Stimulated activated CD8-positive, alpha-beta memory T cell treated with anti-CD3 and anti-CD28 coated beads, Interleukin-12 subunit alpha, Interleukin-12 subunit beta, amount 100 ng/mL, for 4 hours (primary cell): ENCODE data around the gene MAD1L1.
"Not testable (repeated sequence)": the region's sequence is repeated elsewhere in the genome, so short reads cannot be mapped to it uniquely, and the experiment has no call there.

Experiments
- DNase-seq: peaks from one replicate; pipeline ENCODE4 v3.0.0-alpha.2; 2020; ENCODE audit warnings: low read depth

Gene MAD1L1

DNA sequence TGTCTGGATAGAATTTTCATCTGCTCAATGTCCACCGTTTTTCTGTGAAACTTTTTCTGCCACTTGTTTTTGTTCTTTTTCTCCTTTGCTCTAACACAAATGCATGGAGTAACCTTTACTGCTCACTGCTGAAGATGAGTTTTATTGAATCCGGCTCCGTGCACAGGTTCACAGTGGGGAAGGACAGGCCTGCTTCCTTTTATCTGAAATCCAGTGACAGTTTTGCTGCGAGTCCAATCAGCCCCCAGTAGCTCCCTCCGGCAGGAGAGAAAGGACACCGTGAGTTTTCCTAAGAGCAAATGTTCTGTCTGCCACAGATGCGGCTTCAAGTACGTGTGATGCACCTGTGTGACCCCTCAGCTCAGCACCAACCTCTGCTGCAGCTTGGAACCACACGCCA, 246.8 kb downstream of the MAD1L1 start:
- DNase-seq: no peak

DNA sequence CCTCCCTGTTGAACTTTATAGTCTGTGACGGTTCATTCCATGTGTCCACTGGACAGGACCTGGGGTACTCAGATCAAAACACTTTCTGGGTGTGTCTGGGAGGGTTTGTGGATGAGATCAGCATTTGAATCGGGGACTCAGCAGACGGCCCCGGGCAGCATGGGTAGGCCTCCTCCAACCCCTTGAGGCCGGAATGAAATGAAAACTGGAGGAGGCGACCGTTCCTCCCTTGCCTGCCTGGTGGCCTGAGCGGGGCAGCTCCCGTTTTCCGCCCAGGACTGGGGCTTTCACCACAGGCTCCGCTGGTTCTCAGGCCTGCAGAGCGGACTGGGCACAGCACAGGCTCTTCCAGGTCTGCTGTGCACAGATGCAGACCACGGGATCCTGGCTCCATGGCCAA, 247.7 kb downstream of the MAD1L1 start:
- no peak for DNase-seq

DNA sequence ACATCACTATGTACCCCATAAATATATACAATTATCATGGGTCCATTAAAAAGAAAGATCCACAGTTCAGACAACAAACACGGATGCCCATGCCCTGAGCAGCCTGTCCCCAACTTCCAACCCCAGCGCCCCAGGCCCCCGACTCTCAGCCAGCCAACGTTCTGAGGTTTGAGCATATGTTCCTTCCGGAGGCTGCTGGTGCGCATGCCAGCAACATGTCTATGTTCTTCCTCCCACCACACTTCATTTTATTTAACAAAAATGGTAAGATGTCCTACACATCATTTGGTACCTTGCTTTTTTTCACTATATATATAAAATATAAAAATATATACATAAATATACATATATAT, 250.9 kb downstream of the MAD1L1 start:
- DNase-seq: no peak

DNA sequence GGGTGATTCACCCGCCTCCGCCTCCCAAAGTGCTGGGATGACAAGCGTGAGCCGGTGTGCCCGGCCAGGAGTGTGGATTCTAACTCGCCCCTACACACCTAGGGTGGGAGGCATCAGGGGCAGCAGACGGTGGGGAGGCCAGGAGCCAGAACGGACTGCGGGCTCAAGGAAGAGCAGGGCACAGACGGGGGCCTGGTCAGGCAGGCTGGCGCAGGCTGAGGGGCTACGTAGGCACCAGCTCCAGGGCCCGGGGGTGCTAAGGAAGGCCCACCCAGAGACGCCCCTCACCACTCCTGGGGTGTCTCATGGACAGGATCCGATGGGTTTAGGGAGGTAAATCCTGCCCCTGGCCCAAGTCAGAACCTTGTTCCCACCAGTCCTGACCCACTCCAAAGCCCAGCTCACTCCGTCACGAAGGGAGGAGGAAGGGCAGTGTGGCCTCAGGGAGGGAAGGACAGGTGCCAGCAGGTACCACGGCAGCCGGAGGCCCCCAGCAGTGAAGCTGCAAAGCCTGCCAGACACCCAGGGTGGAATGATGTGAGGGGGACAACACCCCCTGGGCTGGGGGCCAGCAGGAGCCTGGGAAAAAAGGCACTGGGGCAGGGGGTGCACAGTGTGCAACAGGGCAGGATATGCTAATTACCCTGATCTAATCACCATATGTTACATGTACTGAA, 251.4 kb downstream of the MAD1L1 start:
- DNase-seq: no peak

DNA sequence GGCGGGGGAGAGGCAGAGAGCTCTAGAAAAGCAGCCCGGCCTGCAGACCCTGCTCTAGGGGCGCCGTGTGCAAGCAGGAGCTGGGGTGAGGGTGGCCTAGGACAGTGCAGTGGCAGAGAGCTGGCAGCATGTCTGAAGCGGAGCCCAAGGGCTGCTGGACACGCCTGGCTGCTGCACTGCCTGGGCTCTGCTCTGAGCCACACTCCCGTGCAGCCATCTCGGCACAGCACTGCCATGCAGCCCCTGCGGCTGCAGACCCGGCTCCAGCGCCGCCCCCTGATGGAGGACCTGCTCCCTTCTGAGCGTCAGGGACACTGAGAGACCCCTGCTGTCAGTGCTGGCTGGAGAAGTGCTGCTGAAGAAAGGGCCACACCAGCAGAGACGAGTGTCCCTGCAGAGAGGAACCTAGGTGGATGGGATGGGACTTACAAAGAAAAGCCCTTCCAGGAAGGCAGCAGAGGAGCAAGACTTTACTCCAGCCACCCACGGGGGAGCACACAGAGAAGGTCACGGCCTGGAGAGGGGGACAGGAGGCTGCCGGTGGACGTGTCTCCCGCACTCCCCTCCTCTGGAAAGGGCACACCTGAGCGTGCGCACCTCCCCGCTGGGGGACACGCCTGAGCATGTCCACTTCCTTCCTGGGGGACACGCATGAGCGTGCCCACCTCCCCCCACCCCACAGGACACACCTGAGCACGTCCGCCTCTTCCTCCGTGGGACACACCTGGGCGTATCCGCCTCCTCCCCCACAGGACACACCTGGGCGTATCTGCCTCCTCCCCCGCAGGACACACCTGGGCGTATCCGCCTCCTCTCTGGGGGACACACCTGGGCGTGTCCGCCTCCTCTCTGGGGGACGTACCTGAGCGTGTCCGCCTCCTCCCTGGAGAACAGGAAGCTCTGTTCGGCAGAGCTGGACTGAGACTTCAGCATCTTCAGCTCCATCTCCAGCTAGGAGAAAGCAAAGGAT, 252.9 kb downstream of the MAD1L1 start:
- DNase-seq: no peak

DNA sequence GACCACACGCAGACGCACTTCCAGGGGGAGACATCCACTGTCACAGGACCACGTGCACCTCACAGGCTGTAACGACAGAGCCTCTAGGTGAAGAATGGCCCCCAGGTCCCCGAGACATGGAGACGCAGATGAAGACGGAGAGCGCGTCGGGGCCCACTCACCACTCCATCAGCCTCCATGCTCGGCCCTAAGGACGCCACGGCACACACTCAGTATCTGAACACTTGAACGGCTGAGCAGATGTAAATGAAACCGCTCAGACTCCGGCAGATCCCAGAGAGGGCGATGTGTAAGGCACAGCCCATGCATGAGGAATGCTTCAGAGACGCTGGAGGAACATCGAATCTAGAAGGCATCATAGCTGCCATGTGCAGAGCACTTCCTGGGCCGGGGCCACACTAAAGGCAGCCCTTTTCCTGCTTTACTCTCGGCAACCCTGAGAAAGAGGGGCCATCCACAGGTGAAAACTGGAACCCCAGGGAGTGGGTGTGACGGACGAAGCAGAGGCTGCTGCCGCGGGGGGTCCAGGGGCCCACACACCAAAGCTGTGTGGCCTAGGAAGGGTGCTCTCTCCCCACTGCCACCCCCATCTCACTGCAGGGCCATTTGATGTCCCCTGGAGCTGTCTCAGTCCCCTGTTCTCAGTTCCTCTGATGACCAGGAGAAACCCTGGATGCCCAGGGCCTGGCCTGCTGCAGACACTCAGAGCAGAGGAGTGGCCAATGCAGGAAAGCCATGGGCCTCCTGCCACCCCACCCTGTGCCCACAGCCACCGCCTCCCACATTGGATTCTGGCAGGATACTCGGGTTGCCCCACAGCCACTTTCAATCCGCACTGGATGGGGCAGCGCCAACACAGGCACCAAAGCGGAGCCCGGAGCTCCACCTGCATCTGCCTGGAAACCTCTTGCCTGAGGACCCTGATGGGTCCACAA, 253.8 kb downstream of the MAD1L1 start:
- no peak for DNase-seq

DNA sequence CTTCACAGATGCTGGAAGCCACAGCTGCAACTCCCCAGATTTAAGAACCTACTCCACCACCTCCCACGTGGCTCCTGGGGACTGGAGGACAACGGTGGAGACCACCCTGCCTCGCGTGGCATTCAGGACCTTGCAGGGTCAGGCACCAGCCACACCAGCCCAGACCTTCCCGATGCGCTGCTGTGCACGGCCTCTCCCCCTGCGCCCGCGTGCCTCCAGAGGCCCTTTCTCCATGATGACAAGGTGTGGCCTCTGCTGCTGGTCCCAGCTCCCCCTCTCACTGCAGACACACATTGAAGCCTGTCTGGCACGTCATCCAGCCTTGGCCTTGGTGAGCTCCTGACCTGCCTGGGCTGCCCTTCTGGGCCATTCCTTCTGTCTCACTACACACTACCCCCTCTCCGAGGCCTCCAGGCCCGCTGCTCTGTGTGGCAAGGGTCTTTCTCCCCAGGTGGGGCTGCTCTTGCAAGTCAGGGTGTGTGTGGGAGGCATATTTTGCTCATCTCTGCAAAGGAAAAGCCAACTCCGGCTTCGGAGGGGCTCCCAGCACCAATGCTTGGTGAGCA, 254.8 kb downstream of the MAD1L1 start:
- DNase-seq: no peak

DNA sequence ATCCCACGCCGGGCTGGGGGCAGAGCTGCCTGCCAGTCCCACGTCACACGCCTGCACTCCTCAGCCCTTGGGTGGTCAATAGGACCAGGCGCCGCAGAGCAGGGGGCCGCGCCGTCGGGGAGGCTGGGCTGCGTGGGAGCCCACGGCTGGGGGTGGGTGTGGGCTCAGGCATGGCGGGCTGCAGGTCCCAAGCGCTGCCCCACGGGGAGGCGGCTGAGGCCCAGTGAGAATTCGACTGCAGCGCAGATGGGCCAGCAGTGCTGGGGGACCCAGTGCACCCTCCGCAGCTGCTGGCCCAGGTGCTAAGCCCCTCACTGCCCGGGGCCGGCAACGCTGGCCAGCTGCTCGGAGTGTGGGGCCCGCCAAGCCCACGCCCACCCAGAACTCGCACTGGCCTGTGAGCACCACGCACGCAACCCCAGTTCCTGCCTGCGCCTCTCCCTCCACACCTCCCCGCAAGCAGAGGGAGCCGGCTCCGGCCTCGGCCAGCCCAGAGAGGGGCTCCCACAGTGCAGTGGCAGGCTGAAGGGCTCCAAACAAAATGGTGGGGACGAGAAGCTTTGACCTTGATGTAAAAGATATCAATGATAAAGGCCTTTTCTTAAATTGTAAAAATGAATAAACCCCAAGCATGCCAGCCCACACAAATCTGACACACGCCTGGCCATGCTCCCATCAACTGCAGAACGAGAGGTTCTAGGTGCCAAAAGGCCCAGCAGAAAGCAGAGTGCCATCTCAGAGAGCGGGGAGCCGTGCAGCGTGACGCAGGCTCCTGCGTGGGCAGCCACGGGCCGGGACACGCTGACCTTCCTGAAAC, 255.5 kb downstream of the MAD1L1 start:
- no peak for DNase-seq

DNA sequence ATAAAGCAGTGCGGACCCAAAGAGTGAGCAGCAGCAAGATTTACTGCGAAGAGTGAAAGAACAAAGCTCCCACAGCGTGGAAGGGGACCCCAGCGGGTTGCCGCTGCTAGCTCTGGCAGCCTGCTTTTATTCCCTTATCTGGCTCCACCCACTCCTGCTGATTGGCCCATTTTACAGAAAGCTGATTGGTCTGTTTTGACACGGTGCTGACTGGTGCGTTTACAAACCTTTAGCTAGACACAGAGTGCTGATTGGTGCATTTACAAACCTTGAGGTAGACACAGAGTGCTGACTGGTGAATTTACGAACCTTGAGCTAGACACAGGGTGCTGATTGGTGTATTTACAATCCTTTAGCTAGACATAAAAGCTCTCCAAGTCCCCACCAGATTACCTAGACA, 256.2 kb downstream of the MAD1L1 start:
- DNase-seq: not testable (repeated sequence)

DNA sequence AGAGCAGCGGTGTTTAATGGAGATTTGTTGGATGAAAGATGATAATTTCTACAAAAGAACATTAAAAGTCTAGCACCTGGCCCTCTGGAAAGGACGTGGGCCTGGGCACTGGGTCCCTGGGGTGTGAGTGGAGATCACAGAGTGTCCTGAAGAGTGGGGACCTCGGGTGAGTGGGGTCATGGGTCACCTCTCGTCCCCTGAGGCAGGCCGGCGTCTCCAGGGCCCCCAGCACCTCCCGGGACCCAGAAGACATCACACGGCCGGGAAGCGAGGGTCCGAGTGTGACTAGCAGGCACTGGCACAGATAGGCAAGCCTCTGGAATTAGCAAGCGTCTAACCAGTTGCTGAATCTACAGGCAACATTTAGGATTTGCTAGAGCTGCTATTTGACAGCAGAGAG, 257.2 kb downstream of the MAD1L1 start:
- no peak for DNase-seq

DNA sequence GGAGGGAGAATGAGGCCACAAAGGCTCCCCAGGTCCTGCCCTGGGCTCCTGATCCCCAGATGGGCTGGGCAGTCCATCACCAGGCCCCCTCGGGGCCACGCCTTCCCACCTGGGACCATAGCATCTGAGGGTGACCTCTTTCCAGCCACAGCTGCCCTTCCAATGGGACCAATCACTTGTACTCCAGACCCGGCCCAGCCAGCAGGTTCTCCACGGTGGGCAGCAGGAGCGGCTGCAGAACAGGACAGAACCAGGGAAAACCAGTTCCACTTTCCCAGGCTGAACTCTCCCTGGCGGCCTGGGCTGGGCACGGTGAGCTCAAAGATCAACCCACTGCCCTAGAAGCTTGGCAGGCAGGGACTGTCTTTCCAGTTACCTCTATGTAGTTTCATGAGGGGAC, 257.6 kb downstream of the MAD1L1 start:
- DNase-seq: no peak

DNA sequence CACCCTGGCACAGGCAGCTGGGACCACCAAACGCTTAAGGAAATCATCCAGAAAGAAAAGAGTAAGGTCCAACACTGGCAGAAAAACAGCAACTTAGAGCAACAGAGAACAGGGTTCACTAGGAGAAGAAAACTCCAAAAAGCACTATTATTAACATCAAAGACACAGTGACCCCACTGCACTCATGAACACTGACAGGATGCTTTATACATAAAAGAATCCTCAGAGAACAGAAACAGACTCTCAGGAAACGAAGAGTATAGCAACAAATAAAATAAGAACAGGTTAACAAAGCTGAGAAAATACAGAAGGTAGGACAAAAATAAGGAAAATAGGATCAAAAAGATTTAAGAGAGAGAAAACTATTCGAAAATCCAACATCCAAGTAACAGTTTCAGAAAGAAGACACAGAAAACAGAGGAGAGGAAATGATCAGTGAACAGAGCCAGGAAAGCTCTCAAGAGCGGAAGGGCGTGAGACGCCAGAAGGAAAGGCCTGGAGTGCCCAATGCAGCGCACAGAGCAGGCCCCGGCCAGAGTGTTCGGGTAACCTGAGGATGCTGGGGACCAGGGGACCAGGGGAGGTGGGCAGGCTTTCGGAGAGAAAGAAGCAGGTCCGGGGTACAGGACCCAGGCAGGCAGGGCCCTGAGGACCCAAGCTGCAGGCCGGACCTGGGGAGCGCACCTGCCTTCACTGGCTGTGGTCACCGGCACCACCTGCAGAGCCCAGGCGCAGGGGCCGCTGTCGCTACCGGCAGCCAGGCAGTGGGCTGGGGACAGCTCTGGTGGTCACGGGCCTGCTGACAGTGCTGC, 258.2 kb downstream of the MAD1L1 start:
- DNase-seq: no peak

DNA sequence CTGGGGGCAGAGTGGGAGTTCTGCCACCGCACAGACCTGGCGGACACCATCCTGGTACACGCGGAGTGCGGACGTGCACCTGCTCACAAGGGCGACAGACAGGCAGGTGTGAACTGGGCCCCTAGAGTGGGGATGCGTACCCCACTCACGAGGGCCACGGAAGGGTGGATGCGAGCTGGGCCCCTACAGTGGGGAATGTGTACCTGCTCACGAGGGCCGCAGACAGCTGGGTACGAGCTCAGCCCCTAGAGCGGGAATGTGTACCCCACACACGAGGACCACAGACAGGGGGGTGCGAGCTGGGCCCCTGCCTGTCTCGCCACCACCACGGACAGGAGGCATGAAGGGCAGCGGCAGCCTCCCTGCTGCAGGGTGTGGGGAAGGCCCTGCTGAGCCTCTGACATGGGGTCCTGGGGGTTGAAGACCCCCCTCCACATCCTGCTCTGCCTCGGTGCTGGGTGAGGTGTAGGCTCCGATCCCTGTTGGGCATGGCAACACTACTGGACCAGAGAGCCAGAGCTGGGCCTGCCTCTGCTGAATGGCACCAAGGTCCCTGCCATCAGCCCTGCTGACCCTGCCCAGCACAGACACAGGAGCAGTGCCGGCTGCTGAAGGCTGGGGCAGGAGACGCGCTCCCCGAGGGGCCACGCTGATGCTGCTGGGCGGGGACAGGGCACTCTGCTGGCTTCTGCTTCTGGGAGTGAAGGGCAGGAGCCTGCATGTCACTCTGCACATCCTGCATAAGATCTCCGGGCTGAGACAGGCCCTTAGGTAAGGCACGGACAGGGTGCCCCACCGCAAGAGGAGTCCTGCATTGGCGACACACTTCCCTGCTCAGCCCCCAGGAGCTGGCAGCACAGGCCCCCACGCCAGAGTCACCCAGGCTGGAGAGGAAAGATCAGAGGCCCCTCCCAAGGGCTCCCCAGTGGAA, 259.2 kb downstream of the MAD1L1 start:
- no peak for DNase-seq

DNA sequence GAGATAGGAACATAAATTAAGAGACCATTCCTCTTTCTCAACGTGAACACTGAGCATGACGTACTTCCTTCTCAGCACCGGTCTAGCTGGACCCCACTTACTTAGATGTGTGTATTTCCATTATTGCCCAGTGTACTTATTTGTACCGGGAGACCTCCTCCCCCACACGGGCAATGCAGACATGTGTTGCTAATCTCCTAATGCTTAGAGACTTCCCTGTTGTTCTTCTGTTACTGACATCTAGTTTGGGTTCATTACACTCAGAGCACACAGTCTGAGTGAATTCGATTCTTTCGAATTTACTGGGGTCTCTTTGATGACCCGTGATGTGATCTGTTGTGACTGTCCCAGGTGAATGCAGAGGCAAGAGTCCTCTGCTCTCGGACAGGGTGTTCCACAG, 260.0 kb downstream of the MAD1L1 start:
- no peak for DNase-seq

DNA sequence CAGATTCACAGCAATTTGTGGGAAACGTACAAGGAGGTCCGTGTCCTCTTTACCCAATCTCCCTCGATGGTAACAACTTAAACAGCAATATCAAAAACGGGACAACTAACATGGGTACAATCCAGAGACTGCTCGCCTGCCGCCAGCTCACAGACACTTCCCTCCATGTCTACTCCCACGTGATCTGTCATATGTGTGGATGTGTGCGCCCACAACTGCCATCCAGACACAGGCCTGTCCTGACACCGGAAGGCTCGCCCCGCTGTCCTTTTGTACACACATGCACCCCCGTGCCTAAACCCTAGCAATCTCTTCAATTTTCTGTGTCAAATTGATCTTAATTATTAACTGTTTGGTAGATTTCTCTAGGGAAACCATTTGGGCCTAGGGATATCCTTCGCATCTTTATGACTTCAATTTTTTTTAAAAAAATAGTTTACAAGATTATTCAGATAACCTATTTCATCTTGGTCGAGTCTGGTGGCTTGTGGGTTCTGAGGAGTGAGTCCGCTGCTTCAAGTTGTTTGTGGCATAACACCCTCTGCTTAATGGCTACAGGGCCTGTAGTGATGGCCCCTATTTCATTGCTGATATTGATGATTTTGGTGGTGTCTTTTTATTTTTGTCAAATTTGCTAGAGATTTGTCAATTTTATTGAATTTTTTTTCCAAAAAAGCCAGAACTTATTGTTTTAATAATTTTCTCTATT, 260.6 kb downstream of the MAD1L1 start:
- DNase-seq: no peak

DNA sequence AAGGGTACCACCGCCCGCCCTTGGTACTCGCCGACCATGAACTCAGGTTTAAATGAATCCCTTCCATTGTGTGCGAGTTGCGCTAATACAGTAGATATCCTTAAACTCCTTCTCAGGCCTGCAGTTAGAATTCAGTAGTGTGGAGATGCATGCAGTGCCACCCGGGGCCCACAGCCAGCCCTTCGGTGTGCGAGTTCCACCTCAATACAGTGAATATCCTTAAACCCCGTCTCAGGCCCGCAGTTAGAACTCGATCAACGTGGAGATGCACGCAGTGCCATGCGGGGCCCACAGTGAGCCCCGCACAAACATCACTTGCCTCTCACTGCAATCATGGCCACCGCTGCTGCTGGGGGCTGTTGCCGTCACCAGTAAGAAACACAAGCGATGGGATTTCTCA, 261.9 kb downstream of the MAD1L1 start:
- no peak for DNase-seq

DNA sequence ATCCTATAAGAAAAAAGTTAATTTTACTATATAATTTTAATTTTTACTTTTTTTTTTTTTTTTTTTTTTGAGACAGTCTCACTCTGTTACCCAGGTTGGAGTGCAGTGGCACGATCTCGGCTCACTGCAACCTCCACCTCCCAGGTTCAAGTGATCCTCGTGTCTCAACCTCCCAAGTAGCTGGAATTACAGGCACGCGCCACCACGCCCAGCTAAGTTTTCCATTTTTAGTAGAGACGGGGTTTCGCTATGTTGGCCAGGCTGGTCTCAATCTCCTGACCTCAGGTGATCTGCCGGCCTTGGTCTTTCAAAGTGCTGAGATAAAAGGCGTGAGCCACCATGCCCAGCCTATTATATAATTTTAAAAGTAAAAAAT, 262.5 kb downstream of the MAD1L1 start:
- not testable (repeated sequence) for DNase-seq

DNA sequence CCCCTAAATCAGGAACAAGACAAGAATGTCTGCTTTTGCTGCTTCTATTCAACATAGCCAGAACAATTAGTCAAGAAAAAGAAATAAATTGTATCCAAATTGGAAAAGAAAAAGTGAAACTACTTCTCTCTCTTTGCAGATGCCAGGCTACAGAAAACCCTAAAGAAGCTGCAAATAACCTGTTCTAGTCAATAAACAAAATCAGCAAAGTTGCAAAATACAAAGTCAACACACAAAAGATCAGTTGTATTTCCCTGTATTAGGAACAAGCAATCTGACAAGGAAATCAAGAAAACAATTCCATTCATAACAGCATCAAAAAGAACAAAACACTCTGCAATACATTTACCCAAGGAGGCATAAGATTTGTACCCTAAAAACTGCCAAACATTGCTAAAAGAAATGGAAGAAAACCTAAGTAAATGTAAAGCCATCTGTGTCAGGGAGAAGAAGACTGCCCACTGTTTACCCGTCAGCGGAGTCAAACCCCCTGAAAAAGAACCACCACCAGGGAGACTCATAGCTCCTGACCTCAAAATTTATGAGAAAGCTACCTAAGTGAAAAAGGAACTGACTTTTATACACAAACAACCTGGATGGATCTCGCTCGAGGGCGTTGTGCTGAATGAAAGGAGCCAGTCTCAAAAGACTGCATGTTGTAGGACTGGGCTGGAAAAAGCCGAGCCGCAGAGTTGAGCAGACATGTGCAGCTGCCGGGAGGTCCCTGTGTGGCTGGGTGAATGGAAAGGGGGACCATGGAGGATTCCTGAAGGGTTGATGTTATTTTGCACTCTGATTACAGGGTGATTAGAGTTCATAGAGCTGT, 263.1 kb downstream of the MAD1L1 start:
- no peak for DNase-seq
